Measurements from ENCODE around the gene CPOX.

CPOX gene

GRCh38 chr3:98542623-98543022 lies 50.8 kb downstream of the CPOX start:
- no peaks in the 10 kb centered on the region for H3K27me3 ChIP-seq (ENCODE audit: low read length)
- no peak overlapping the region for H3K9ac ChIP-seq (ENCODE audit: low read length)
- H3K9me3 ChIP-seq (ENCODE audit: insufficient read depth, low read length) = no peaks in the 10 kb centered on the region
- H3K9me2 ChIP-seq (replicated peaks; ENCODE audit: insufficient read depth, low read length) = no peaks in the 10 kb centered on the region
- no peak overlapping the region for H3K4me3 ChIP-seq (ENCODE audit: insufficient read depth, low read length, poor library complexity, severe bottlenecking)
- H3F3A ChIP-seq (ENCODE audit: insufficient read depth) = peaks cover 28% of the 10 kb centered on the region
- no peak overlapping the region for H3K4me2 ChIP-seq (ENCODE audit: low read depth, low read length, poor library complexity, severe bottlenecking)
- H3K27ac ChIP-seq (ENCODE audit: low read depth, low read length) = no peak overlapping the region
- H2AFZ ChIP-seq (ENCODE audit: low read depth, low read length, severe bottlenecking) = no peak overlapping the region
- TF ChIP-seq, protein P1, sequence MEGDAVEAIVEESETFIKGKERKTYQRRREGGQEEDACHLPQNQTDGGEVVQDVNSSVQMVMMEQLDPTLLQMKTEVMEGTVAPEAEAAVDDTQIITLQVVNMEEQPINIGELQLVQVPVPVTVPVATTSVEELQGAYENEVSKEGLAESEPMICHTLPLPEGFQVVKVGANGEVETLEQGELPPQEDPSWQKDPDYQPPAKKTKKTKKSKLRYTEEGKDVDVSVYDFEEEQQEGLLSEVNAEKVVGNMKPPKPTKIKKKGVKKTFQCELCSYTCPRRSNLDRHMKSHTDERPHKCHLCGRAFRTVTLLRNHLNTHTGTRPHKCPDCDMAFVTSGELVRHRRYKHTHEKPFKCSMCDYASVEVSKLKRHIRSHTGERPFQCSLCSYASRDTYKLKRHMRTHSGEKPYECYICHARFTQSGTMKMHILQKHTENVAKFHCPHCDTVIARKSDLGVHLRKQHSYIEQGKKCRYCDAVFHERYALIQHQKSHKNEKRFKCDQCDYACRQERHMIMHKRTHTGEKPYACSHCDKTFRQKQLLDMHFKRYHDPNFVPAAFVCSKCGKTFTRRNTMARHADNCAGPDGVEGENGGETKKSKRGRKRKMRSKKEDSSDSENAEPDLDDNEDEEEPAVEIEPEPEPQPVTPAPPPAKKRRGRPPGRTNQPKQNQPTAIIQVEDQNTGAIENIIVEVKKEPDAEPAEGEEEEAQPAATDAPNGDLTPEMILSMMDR (IDR thresholded peaks at IDR 0.05; ENCODE audit: insufficient read depth, low read length, poor library complexity, severe bottlenecking) = no peak
- no peak for TF ChIP-seq EZH2phosphoT487 (conservative IDR thresholded peaks at IDR 0.05; ENCODE audit: low read length)
- no peaks in the 10 kb centered on the region for H3K79me2 ChIP-seq (ENCODE audit: insufficient read depth, low read length)
- H4K20me1 ChIP-seq (ENCODE audit: low read depth, low read length) = no peaks in the 10 kb centered on the region
- H3K36me3 ChIP-seq (ENCODE audit: low read length) = no peaks in the 10 kb centered on the region

DNA sequence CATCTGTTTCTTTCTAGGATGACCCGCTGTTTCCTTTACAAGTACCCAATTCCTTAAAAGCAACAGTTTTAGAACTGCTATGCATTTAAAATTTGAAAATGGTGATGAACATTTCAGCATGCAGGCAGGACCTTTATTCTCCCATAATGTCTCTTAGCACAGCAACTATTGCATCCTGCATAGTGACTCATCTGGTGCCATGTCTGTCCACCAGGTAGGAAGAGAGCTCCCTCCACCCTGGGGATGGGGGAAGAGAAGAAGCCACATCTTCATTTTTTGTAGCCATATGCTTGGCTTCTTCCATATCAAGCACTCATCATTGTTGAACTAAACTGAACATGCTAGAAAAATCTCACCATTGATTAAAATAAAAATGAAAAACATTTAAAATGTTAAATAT lies 51.7 kb downstream of the CPOX start:
- peaks cover 38% of the 10 kb centered on the region for H3F3A ChIP-seq (ENCODE audit: insufficient read depth)
- no peaks in the 10 kb centered on the region for H3K9me3 ChIP-seq (ENCODE audit: insufficient read depth, low read length)
- H4K20me1 ChIP-seq (ENCODE audit: low read depth, low read length) = no peaks in the 10 kb centered on the region
- no peak overlapping the region for H2AFZ ChIP-seq (ENCODE audit: low read depth, low read length, severe bottlenecking)
- no peaks in the 10 kb centered on the region for H3K9me2 ChIP-seq (replicated peaks; ENCODE audit: insufficient read depth, low read length)
- no peak overlapping the region for H3K9ac ChIP-seq (ENCODE audit: low read length)
- H3K4me2 ChIP-seq (ENCODE audit: low read depth, low read length, poor library complexity, severe bottlenecking) = no peak overlapping the region
- H3K4me3 ChIP-seq (ENCODE audit: insufficient read depth, low read length, poor library complexity, severe bottlenecking) = no peak overlapping the region
- H3K79me2 ChIP-seq (ENCODE audit: insufficient read depth, low read length) = no peaks in the 10 kb centered on the region
- TF ChIP-seq EZH2phosphoT487 (conservative IDR thresholded peaks at IDR 0.05; ENCODE audit: low read length) = no peak
- TF ChIP-seq, protein P1 (IDR thresholded peaks at IDR 0.05; ENCODE audit: insufficient read depth, low read length, poor library complexity, severe bottlenecking) = no peak
- H3K27ac ChIP-seq (ENCODE audit: low read depth, low read length) = no peak overlapping the region
- H3K36me3 ChIP-seq (ENCODE audit: low read length) = no peaks in the 10 kb centered on the region
- no peaks in the 10 kb centered on the region for H3K27me3 ChIP-seq (ENCODE audit: low read length)

DNA sequence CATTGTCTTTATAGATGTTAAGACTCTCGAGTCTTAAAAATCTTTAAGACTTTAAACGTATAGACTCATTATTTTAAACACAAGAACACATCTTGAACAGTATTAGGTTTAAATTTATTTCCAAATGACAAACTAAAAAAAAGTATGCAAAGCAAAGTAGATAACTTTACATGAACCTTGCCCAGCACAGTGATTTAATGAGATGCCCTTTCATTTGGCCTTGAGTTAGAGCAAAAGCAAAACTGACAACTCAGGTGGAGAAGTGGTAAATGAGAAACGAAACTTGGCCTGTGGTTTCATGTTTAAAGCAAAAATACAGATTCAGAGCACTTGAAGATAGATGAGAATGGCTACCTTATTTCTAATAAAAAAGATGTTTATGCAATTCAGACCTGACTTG lies 53.1 kb downstream of the CPOX start:
- peak overlapping the region; percentile 3 for H2AFZ ChIP-seq (ENCODE audit: low read depth, low read length, severe bottlenecking)
- no peaks in the 10 kb centered on the region for H4K20me1 ChIP-seq (ENCODE audit: low read depth, low read length)
- peak overlapping the region; percentile 22 for H3K4me3 ChIP-seq (ENCODE audit: insufficient read depth, low read length, poor library complexity, severe bottlenecking)
- H3K9ac ChIP-seq (ENCODE audit: low read length) = peak overlapping the region; percentile 17; the same call in 1 of the 2 replicates
- peak overlapping the region; percentile 97 for H3K27ac ChIP-seq (ENCODE audit: low read depth, low read length)
- H3K9me3 ChIP-seq (ENCODE audit: insufficient read depth, low read length) = no peaks in the 10 kb centered on the region
- H3F3A ChIP-seq (ENCODE audit: insufficient read depth) = peaks cover 46% of the 10 kb centered on the region
- H3K79me2 ChIP-seq (ENCODE audit: insufficient read depth, low read length) = peaks cover 3% of the 10 kb centered on the region; the same call in 1 of the 2 replicates
- TF ChIP-seq EZH2phosphoT487 (conservative IDR thresholded peaks at IDR 0.05; ENCODE audit: low read length) = no peak
- TF ChIP-seq, protein P1 (IDR thresholded peaks at IDR 0.05; ENCODE audit: insufficient read depth, low read length, poor library complexity, severe bottlenecking) = no peak
- no peaks in the 10 kb centered on the region for H3K9me2 ChIP-seq (replicated peaks; ENCODE audit: insufficient read depth, low read length)
- H3K4me2 ChIP-seq (ENCODE audit: low read depth, low read length, poor library complexity, severe bottlenecking) = peak overlapping the region; percentile 59
- H3K27me3 ChIP-seq (ENCODE audit: low read length) = no peaks in the 10 kb centered on the region
- H3K36me3 ChIP-seq (ENCODE audit: low read length) = no peaks in the 10 kb centered on the region
